GM23338 (cell line): ENCODE data around the gene CHRNA4. TPM values are rescaled to one million over a fixed set of nuclear protein-coding genes. Genes with fewer than 3 reads are reported as not detected.

Source experiments
- ATAC-seq: fragments of 200-7000 bp; cut with Tn5 transposase; 3 replicates; pipeline ENCODE4 v1.9.1; 2020
- DNase-seq: peaks from one replicate; pipeline ENCODE4 v3.0.0-alpha.2; 2015; ENCODE audit warnings: low spot score
- H2AFZ ChIP-seq: fragments of 200-600 bp; sonication (generic); 2 replicates; pipeline ENCODE4 v1.8.0; 2016; ENCODE audit warnings: antibody characterized with exemption, mild to moderate bottlenecking, moderate library complexity
- H3F3A ChIP-seq: fragments of 200-600 bp; sonication (generic); replicated peaks from 2 replicates; pipeline ENCODE4 v1.8.0; 2017; ENCODE audit warnings: antibody characterized with exemption, mixed run types, low read depth
- H3K27ac ChIP-seq: fragments of 200-600 bp; sonication (generic); 2 replicates; pipeline ENCODE4 v1.6.1; 2016; ENCODE audit warnings: low read depth
- H3K27me3 ChIP-seq: fragments of 200-600 bp; sonication (generic); 2 replicates; pipeline ENCODE4 v1.8.0; 2016; ENCODE audit warnings: mild to moderate bottlenecking, mixed run types, moderate library complexity; ENCODE audit not compliant: insufficient read depth
- H3K36me3 ChIP-seq: fragments of 200-600 bp; sonication (generic); 2 replicates; pipeline ENCODE4 v1.8.0; 2016; ENCODE audit warnings: mild to moderate bottlenecking; ENCODE audit not compliant: insufficient read depth
- H3K4me1 ChIP-seq: fragments of 200-600 bp; sonication (generic); 2 replicates; pipeline ENCODE4 v1.8.0; 2016; ENCODE audit warnings: mild to moderate bottlenecking, moderate library complexity; ENCODE audit not compliant: insufficient read depth
- H3K4me2 ChIP-seq: fragments of 200-600 bp; sonication (generic); 2 replicates; pipeline ENCODE4 v1.7.1; 2017; ENCODE audit warnings: mixed run types
- H3K4me3 ChIP-seq: fragments of 200-600 bp; sonication (generic); 2 replicates; pipeline ENCODE4 v1.6.1; 2016; ENCODE audit warnings: mixed run types
- H3K79me2 ChIP-seq: fragments of 200-600 bp; sonication (generic); replicated peaks from 2 replicates; pipeline ENCODE4 v1.8.0; 2017; ENCODE audit warnings: mild to moderate bottlenecking; ENCODE audit not compliant: insufficient read depth
- H3K9me2 ChIP-seq: fragments of 200-600 bp; sonication (generic); 2 replicates; pipeline ENCODE4 v1.8.0; 2017; ENCODE audit not compliant: insufficient read depth
- H4K20me1 ChIP-seq: fragments of 200-600 bp; sonication (generic); replicated peaks from 2 replicates; pipeline ENCODE4 v1.8.0; 2017; ENCODE audit warnings: mild to moderate bottlenecking; ENCODE audit not compliant: insufficient read depth
- H3K27ac Mint-ChIP-seq: 2 replicates; pipeline ENCODE4 v1.8.0; 2020; ENCODE audit warnings: inconsistent platforms, mild to moderate bottlenecking, moderate library complexity, mixed read lengths
- H3K27me3 Mint-ChIP-seq: 3 replicates; pipeline ENCODE4 v1.8.0; 2022; ENCODE audit warnings: low read depth, mild to moderate bottlenecking, moderate library complexity, mixed read lengths, inconsistent platforms; ENCODE audit not compliant: insufficient read depth, poor library complexity
- H3K36me3 Mint-ChIP-seq: 3 replicates; pipeline ENCODE4 v1.8.0; 2021; ENCODE audit warnings: low read depth, mild to moderate bottlenecking, inconsistent platforms, moderate library complexity, mixed read lengths
- H3K4me1 Mint-ChIP-seq: 3 replicates; pipeline ENCODE4 v1.8.0; 2020; ENCODE audit warnings: mild to moderate bottlenecking, inconsistent platforms, mixed read lengths
- H3K4me3 Mint-ChIP-seq: 3 replicates; pipeline ENCODE4 v1.8.0; 2021; ENCODE audit warnings: moderate library complexity, mild to moderate bottlenecking, inconsistent platforms, mixed read lengths
- H3K9me3 Mint-ChIP-seq: 3 replicates; pipeline ENCODE4 v1.8.0; 2020; ENCODE audit warnings: moderate library complexity, mild to moderate bottlenecking, inconsistent platforms, mixed read lengths
- EZH2 ChIP-seq: fragments of 200-600 bp; sonication (generic); IDR thresholded peaks from one replicate; pipeline ENCODE4 v1.8.0; 2017; ENCODE audit warnings: antibody characterized with exemption, mild to moderate bottlenecking, low read depth; ENCODE audit not compliant: unreplicated experiment
- EZH2phosphoT487 ChIP-seq: fragments of 200-600 bp; sonication (generic); IDR thresholded peaks from one replicate; pipeline ENCODE4 v1.8.1; 2018; ENCODE audit warnings: antibody characterized with exemption; ENCODE audit not compliant: unreplicated experiment
- JUNB ChIP-seq: IDR thresholded peaks from one replicate; pipeline ENCODE4 v1.6.1; 2016; ENCODE audit warnings: antibody characterized with exemption; ENCODE audit not compliant: unreplicated experiment
- POLR2AphosphoS5 ChIP-seq: IDR thresholded peaks from 2 replicates; pipeline ENCODE4 v1.6.1; 2016; ENCODE audit warnings: antibody characterized with exemption, low read depth
- ZNF114 ChIP-seq: fragments of 250-450 bp; sonication (Bioruptor Pico); IDR thresholded peaks from 2 replicates; pipeline ENCODE4 v1.5.0; 2020; ENCODE audit warnings: mild to moderate bottlenecking, moderate library complexity
- ZNF331 ChIP-seq: fragments of 250-450 bp; sonication (Bioruptor Pico); IDR thresholded peaks from 2 replicates; pipeline ENCODE4 v1.5.0; 2020; ENCODE audit warnings: low read depth, mild to moderate bottlenecking, moderate library complexity
- polyA plus RNA-seq: library from polyadenylated mRNA; unstranded; fragments of >200 nt; fragmentation: Nextera tagmentation; extraction: Ambion mirVana; gene quantifications from 2 replicates; pipeline ENCODE4 v1.2.1, GENCODE V29; 2016
- total RNA-seq: library from RNA; depleted of rRNA; stranded (reverse); fragments of >200 nt; shearing (Covaris generic); gene quantifications from 2 replicates; pipeline ENCODE4 v1.2.3, GENCODE V29; 2014
- TF ChIP-seq, protein P1 (sequence below): IDR thresholded peaks from 2 replicates; pipeline ENCODE4 v1.6.1; 2016; ENCODE audit warnings: antibody characterized with exemption
- TF ChIP-seq, protein P2 (sequence below): fragments of 250-450 bp; sonication (Bioruptor Pico); IDR thresholded peaks from 2 replicates; pipeline ENCODE4 v1.5.0; 2020; ENCODE audit warnings: mild to moderate bottlenecking, moderate library complexity
- TF ChIP-seq, protein P3 (sequence below): IDR thresholded peaks from one replicate; pipeline ENCODE4 v1.6.1; 2018; ENCODE audit warnings: antibody characterized with exemption; ENCODE audit not compliant: unreplicated experiment

CHRNA4 gene
- total and polyA plus RNA-seq, 2 experiments from 2014 or later, result 2.7 to 3.9 TPM

DNA sequence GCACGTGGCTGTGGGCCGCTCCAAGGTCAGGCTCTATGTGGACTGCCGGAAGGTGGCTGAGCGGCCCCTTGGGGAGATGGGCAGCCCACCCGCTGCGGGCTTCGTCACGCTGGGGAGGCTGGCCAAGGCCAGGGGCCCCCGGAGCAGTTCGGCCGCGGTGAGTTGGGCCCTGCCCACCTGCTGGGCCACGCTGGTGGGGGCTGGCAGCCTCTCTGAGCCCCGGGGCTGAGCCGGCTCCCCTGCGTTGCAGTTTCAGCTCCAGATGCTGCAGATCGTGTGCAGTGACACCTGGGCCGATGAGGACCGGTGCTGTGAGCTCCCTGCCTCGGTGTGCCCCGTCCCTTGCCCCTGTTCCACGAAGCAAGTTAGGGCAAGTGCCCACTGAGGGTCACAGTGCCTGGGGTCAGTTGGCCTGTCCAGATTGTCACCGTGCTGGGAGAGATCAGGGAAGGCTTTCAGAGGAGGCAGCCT, 41.1 kb downstream of the CHRNA4 start:
- no peaks in the 10 kb centered on the region for H3F3A ChIP-seq
- no peak overlapping the region for H3K4me3 ChIP-seq
- H3K27ac ChIP-seq, result no peak overlapping the region
- no peaks in the 10 kb centered on the region for H3K4me1 ChIP-seq
- H3K27me3 Mint-ChIP-seq, result peaks cover 7% of the 10 kb centered on the region
- H3K36me3 Mint-ChIP-seq, result no peaks in the 10 kb centered on the region; the same call in 2 of the 3 replicates
- H3K4me3 Mint-ChIP-seq, result no peak overlapping the region
- no peak for DNase-seq
- H3K9me2 ChIP-seq, result no peaks in the 10 kb centered on the region
- TF ChIP-seq JUNB (no peak), EZH2 (no peak), ZNF331 (CRISPR knock-in tag) (no peak), POLR2AphosphoS5 (no peak), EZH2phosphoT487 (no peak), ZNF114 (no peak)
- TF ChIP-seq, protein P1, sequence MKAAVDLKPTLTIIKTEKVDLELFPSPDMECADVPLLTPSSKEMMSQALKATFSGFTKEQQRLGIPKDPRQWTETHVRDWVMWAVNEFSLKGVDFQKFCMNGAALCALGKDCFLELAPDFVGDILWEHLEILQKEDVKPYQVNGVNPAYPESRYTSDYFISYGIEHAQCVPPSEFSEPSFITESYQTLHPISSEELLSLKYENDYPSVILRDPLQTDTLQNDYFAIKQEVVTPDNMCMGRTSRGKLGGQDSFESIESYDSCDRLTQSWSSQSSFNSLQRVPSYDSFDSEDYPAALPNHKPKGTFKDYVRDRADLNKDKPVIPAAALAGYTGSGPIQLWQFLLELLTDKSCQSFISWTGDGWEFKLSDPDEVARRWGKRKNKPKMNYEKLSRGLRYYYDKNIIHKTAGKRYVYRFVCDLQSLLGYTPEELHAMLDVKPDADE, result no peak
- TF ChIP-seq, protein P2, sequence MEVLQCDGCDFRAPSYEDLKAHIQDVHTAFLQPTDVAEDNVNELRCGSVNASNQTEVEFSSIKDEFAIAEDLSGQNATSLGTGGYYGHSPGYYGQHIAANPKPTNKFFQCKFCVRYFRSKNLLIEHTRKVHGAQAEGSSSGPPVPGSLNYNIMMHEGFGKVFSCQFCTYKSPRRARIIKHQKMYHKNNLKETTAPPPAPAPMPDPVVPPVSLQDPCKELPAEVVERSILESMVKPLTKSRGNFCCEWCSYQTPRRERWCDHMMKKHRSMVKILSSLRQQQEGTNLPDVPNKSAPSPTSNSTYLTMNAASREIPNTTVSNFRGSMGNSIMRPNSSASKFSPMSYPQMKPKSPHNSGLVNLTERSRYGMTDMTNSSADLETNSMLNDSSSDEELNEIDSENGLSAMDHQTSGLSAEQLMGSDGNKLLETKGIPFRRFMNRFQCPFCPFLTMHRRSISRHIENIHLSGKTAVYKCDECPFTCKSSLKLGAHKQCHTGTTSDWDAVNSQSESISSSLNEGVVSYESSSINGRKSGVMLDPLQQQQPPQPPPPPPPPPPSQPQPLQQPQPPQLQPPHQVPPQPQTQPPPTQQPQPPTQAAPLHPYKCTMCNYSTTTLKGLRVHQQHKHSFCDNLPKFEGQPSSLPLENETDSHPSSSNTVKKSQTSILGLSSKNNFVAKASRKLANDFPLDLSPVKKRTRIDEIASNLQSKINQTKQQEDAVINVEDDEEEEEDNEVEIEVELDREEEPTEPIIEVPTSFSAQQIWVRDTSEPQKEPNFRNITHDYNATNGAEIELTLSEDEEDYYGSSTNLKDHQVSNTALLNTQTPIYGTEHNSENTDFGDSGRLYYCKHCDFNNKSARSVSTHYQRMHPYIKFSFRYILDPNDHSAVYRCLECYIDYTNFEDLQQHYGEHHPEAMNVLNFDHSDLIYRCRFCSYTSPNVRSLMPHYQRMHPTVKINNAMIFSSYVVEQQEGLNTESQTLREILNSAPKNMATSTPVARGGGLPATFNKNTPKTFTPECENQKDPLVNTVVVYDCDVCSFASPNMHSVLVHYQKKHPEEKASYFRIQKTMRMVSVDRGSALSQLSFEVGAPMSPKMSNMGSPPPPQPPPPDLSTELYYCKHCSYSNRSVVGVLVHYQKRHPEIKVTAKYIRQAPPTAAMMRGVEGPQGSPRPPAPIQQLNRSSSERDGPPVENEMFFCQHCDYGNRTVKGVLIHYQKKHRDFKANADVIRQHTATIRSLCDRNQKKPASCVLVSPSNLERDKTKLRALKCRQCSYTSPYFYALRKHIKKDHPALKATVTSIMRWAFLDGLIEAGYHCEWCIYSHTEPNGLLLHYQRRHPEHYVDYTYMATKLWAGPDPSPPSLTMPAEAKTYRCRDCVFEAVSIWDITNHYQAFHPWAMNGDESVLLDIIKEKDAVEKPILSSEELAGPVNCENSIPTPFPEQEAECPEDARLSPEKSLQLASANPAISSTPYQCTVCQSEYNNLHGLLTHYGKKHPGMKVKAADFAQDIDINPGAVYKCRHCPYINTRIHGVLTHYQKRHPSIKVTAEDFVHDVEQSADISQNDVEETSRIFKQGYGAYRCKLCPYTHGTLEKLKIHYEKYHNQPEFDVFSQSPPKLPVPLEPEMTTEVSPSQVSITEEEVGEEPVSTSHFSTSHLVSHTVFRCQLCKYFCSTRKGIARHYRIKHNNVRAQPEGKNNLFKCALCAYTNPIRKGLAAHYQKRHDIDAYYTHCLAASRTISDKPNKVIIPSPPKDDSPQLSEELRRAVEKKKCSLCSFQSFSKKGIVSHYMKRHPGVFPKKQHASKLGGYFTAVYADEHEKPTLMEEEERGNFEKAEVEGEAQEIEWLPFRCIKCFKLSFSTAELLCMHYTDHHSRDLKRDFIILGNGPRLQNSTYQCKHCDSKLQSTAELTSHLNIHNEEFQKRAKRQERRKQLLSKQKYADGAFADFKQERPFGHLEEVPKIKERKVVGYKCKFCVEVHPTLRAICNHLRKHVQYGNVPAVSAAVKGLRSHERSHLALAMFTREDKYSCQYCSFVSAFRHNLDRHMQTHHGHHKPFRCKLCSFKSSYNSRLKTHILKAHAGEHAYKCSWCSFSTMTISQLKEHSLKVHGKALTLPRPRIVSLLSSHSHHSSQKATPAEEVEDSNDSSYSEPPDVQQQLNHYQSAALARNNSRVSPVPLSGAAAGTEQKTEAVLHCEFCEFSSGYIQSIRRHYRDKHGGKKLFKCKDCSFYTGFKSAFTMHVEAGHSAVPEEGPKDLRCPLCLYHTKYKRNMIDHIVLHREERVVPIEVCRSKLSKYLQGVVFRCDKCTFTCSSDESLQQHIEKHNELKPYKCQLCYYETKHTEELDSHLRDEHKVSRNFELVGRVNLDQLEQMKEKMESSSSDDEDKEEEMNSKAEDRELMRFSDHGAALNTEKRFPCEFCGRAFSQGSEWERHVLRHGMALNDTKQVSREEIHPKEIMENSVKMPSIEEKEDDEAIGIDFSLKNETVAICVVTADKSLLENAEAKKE (CRISPR knock-in tag), result no peak
- TF ChIP-seq, protein P3, sequence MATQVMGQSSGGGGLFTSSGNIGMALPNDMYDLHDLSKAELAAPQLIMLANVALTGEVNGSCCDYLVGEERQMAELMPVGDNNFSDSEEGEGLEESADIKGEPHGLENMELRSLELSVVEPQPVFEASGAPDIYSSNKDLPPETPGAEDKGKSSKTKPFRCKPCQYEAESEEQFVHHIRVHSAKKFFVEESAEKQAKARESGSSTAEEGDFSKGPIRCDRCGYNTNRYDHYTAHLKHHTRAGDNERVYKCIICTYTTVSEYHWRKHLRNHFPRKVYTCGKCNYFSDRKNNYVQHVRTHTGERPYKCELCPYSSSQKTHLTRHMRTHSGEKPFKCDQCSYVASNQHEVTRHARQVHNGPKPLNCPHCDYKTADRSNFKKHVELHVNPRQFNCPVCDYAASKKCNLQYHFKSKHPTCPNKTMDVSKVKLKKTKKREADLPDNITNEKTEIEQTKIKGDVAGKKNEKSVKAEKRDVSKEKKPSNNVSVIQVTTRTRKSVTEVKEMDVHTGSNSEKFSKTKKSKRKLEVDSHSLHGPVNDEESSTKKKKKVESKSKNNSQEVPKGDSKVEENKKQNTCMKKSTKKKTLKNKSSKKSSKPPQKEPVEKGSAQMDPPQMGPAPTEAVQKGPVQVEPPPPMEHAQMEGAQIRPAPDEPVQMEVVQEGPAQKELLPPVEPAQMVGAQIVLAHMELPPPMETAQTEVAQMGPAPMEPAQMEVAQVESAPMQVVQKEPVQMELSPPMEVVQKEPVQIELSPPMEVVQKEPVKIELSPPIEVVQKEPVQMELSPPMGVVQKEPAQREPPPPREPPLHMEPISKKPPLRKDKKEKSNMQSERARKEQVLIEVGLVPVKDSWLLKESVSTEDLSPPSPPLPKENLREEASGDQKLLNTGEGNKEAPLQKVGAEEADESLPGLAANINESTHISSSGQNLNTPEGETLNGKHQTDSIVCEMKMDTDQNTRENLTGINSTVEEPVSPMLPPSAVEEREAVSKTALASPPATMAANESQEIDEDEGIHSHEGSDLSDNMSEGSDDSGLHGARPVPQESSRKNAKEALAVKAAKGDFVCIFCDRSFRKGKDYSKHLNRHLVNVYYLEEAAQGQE, result no peak
- H2AFZ ChIP-seq, result no peak overlapping the region
- H4K20me1 ChIP-seq, result no peaks in the 10 kb centered on the region
- no peak overlapping the region for H3K27ac Mint-ChIP-seq
- H3K79me2 ChIP-seq, result no peaks in the 10 kb centered on the region
- no peaks in the 10 kb centered on the region for H3K36me3 ChIP-seq
- H3K4me2 ChIP-seq, result no peak overlapping the region
- no peak for ATAC-seq
- peaks cover 8% of the 10 kb centered on the region for H3K4me1 Mint-ChIP-seq
- no peaks in the 10 kb centered on the region for H3K9me3 Mint-ChIP-seq
- H3K27me3 ChIP-seq, result no peaks in the 10 kb centered on the region
